SH-SY5Y (cell line): ENCODE data around the gene ZNF579.

Source experiments
- GATA2 ChIP-seq: IDR thresholded peaks from 2 replicates; pipeline ENCODE4 v1.6.1; 2011; ENCODE audit warnings: mild to moderate bottlenecking, low read depth, low read length
- GATA3 ChIP-seq: IDR thresholded peaks from 2 replicates; pipeline ENCODE4 v1.6.1; 2011; ENCODE audit warnings: low read depth, mild to moderate bottlenecking, low read length, moderate library complexity

DNA sequence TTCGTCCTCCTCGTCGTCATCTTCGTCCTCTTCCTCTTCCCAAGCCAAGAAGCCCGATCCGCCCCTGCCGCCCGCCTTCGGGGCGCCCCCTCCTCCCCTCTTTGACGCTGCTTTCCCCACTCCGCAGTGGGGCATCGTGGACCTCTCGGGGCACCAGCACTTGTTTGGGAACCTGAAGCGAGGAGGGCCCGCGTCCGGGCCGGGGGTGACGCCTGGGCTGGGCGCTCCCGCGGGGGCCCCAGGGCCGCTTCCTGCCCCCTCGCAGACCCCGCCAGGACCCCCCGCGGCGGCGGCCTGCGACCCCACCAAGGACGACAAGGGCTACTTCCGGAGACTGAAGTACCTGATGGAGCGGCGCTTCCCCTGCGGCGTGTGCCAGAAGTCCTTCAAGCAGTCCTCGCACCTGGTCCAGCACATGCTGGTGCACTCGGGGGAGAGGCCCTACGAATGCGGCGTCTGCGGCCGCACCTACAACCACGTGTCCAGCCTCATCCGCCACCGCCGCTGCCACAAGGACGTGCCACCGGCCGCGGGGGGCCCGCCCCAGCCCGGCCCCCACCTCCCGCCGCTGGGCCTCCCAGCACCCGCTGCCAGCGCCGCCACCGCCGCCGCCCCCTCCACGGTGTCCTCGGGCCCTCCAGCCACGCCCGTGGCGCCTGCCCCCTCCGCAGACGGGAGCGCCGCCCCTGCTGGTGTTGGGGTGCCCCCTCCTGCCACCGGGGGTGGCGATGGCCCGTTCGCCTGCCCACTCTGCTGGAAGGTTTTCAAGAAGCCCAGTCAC lies 33.5 kb upstream of the ZNF579 start:
- TF ChIP-seq GATA2 (no peak), GATA3 (no peak)
